Measurements from ENCODE around the gene GTPBP1.

GTPBP1 gene

DNA sequence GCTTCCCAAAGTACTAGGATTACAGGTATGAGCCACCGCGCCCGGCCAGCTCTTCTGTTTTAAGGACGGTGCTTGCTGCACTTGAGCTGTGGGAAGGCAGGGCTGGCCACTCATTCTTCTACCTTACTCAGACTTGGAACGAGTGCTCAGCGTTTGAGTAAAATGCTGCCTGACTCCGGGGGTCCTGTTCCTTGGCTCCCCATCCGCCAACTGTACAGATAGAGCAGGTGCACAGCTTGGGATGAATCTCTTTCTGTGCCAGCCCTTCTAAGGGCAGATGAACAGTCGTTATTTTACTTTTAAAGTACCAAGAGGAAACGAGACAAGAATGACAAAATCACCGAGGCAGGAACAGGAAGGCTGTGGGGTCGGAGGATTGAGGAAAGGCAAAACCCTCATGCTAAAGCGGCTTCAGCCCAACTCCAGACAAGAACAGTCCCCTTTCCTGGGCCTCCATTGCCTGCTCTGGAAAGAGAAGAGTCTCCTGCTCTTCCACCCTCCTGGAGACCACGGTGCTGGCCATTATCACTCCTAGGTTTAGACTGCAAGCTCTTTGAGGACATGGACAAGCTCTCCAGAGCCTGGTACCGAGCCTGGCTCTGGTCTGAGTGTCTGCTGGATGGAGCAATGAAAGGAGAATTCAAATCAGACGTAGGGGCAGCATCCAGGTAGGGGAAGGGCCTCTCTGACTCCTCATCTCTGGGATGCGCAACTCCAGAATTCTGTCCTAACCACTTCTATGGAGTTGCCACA, 51.1 kb downstream of the GTPBP1 start:
- TF ChIP-seq, protein P1, sequence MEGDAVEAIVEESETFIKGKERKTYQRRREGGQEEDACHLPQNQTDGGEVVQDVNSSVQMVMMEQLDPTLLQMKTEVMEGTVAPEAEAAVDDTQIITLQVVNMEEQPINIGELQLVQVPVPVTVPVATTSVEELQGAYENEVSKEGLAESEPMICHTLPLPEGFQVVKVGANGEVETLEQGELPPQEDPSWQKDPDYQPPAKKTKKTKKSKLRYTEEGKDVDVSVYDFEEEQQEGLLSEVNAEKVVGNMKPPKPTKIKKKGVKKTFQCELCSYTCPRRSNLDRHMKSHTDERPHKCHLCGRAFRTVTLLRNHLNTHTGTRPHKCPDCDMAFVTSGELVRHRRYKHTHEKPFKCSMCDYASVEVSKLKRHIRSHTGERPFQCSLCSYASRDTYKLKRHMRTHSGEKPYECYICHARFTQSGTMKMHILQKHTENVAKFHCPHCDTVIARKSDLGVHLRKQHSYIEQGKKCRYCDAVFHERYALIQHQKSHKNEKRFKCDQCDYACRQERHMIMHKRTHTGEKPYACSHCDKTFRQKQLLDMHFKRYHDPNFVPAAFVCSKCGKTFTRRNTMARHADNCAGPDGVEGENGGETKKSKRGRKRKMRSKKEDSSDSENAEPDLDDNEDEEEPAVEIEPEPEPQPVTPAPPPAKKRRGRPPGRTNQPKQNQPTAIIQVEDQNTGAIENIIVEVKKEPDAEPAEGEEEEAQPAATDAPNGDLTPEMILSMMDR (conservative IDR thresholded peaks at IDR 0.05) = no peak
- no peak for TF ChIP-seq ZFX (IDR thresholded peaks at IDR 0.05)
- H3K27ac ChIP-seq = peak overlapping the region; percentile 94

DNA sequence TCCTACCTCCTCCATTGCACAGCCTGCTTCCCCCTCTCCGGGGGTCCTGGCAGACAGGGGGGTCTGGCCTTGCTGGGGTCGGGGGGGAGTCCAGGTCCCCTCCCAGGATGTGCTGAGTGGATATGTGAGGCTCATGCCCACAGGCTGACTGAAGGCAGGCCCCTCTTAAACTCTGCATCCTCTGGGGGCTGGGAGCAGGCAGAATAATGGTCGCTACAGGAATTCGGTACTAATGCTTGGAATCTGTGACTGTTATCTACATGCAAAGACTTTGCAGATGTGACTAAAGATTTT, 51.7 kb downstream of the GTPBP1 start:
- peak overlapping the region; percentile 94; the same call in 1 of the 2 replicates for H3K27ac ChIP-seq

DNA sequence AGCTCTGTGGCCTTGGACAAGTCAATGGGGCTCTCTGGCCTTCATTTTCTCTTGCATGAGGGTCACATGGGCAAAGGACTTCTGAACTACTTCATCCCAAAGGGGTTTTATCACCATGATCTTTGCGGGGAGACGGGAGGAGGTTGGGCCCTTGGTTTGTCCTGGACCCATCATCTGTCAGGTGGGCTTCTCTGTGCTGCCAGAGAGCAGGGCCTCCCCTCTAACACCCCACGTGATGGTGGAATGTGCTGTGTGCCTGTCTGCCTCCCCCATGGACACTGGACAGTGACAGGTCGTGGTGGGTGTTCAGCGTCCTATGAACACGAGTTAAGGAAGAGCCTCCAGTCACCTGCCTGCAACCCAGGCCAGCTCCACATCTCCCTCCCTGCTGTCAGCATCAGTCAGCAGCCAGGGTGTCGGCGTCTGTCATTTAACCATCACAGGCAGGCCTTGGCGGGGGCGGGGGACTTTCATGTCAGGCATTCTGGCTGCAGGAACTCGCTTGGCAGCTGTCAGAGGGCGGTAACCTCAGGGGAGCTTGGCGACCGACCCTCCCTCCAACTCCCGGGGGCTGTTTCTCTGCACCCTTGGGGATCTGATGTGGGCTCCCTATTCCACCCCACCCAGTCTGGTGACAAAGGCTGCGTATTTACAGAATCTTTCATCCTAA, 52.7 kb downstream of the GTPBP1 start:
- H3K27ac ChIP-seq = no peak overlapping the region

More for the DNA sequence above, 51.7 kb downstream of the GTPBP1 start:
- TF ChIP-seq, protein P1 (conservative IDR thresholded peaks at IDR 0.05) = no peak
- TF ChIP-seq ZFX (IDR thresholded peaks at IDR 0.05) = no peak

DNA sequence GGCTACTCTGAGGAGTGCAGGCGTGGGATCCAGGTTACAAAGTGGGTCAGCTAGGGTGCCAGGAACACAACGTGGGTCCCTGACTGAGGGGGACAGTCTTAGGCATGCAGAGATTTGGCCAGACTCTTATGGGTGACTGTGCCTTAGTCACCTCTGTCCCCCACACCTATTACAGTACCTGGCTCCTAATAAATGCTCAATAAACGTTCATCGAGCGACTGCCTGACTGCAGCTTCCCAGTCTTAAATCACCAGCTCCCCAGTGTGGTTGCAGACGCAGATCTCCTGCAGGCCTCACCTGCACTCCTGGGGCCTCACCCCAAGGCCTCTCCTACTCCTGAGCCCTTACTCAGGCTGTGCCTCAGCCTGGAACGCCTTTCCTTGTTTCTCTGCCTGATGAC, 53.3 kb downstream of the GTPBP1 start:
- no peak overlapping the region for H3K27ac ChIP-seq
- TF ChIP-seq ZFX (IDR thresholded peaks at IDR 0.05) = no peak
- TF ChIP-seq, protein P1 (conservative IDR thresholded peaks at IDR 0.05) = no peak

More for the DNA sequence above, 52.7 kb downstream of the GTPBP1 start:
- no peak for TF ChIP-seq ZFX (IDR thresholded peaks at IDR 0.05)
- TF ChIP-seq, protein P1 (conservative IDR thresholded peaks at IDR 0.05) = no peak

DNA sequence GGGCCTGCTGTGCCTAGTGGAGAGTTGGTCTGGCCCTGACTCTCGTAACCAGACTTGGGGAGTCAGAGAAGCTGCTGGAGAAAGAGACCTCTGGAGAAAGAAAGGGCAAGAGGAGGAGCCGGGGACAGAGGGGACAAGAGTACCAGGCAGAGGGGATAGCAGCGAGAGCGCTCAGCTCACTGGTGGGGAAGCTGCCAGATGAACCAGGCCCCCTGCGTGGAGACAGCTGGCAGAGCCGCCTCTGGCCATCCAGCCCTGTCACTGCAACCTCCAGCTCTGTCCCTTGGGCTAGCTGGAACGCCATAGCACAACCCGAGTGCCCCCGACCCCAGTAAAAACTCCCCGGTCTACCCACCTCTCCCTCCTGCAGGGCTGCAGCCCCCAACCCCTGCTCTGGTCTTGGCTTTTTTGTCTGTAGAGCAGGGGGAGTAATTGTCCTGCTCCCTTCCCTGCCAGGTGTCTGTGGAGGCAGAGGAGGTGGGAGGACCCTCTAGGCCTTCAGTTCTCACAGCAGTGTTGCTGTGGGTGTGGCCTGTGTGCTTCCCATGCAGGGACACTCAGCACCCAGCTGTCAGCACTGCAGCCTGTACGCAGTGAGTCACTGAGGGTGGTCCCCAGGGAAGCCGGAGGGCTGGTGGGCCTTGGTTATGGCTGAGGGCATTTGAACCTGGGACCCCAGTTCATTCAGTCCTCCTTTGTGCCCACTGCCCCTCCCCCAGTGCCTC, 54.9 kb downstream of the GTPBP1 start:
- no peak overlapping the region for H3K27ac ChIP-seq
- no peak for TF ChIP-seq ZFX (IDR thresholded peaks at IDR 0.05)
- TF ChIP-seq, protein P1 (conservative IDR thresholded peaks at IDR 0.05) = no peak

DNA sequence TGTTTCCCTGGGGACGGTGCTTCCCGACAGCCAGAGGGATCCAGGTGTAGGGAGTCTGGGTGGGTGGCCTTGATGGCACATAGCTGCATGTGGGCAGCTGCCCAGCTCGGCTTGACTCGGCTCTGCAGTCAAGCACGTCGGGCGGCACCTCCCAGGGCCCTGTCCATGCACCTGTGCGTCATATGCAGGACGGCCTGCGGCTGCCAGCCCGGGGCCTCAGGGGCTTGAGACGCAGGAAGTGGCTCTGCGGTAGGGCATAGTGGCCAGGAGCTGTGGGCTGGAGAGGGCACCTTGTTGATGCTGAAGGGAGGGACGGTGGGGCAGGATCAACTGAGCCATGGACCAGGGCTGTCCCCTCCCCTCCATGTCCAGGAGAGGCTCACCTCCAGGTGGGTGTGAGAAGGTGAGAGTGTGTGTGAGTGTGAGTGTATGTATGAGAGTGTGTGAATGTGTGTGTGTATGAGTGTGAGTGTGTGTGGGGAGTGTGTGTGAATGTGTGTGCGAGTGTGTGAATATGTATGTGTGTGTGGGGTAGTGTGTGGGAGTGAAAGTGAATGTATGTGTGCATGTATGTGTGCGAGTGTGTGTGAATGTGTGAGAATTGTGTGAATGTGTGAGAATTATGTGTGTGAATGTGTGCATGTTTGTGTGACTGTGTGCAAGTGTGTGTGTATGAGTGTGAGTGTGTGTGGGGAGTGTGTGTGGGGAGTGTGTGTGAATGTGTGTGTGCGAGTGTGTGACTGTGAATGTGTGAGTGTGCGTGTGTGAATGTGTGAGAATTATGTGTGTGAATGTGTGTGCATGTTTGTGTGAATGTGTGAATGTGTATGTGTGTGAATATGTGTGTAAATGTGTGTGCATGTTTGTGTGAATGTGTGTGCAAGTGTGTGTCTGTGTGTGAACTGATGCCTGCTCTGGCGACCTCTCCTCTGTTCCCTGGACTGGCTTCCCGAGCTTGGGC, 55.7 kb downstream of the GTPBP1 start:
- no peak overlapping the region for H3K27ac ChIP-seq
- no peak for TF ChIP-seq ZFX (IDR thresholded peaks at IDR 0.05)
- TF ChIP-seq, protein P1 (conservative IDR thresholded peaks at IDR 0.05) = no peak
